CD14-positive monocyte (primary cell): Measurements from ENCODE around the gene SYNJ2. TPM values are rescaled to one million over a fixed set of nuclear protein-coding genes. Genes with fewer than 3 reads are reported as not detected.
A peak's percentile ranks its signal among the peaks of the same experiment; 100 is the strongest.

Experiments
- DNase-seq, 3 donors: peaks; one replicate each; pipeline ENCODE4 v3.0.0-alpha.2; 2011 to 2022
- H2AFZ ChIP-seq: 2 replicates; pipeline ENCODE4 v1.6.0; 2012; ENCODE audit warnings: mild to moderate bottlenecking, low read depth, low read length, inconsistent platforms; ENCODE audit not compliant: insufficient read depth, poor library complexity, severe bottlenecking
- H3K27ac ChIP-seq, 2 donors: 1 replicate in 1 of 2; 2 replicates in 1 of 2; pipeline ENCODE4 v1.5.1; 2012 to 2013; ENCODE audit warnings: low read length in 2 of 2, control low read depth in 1 of 2, inconsistent platforms in 1 of 2, low read depth in 1 of 2, mild to moderate bottlenecking in 1 of 2
- H3K27me3 ChIP-seq, 2 donors: one replicate each; pipeline versions ENCODE4 v1.6.0 to v1.6.1; 2011 to 2013; ENCODE audit warnings: low read length in 2 of 2; ENCODE audit not compliant: control insufficient read depth in 2 of 2, insufficient read depth in 2 of 2
- H3K36me3 ChIP-seq, 2 donors: replicated peaks in 1 of 2; 1 replicate in 1 of 2; 2 replicates in 1 of 2; pipeline versions ENCODE4 v1.5.1 to v1.6.1; 2012 to 2013; ENCODE audit warnings: low read length in 2 of 2, control low read depth in 1 of 2, inconsistent platforms in 1 of 2, mild to moderate bottlenecking in 1 of 2; ENCODE audit not compliant: insufficient read depth in 2 of 2, control insufficient read depth in 1 of 2
- H3K4me1 ChIP-seq, 2 donors: 1 replicate in 1 of 2; 2 replicates in 1 of 2; pipeline versions ENCODE4 v1.5.1 to v1.6.1; 2012 to 2013; ENCODE audit warnings: low read length in 2 of 2, control low read depth in 1 of 2, inconsistent platforms in 1 of 2, mild to moderate bottlenecking in 1 of 2, moderate library complexity in 1 of 2; ENCODE audit not compliant: insufficient read depth in 2 of 2, control insufficient read depth in 1 of 2
- H3K4me2 ChIP-seq: replicated peaks from 2 replicates; pipeline ENCODE3; 2012; ENCODE audit warnings: low read length, moderate library complexity, mild to moderate bottlenecking; ENCODE audit not compliant: poor library complexity, severe bottlenecking; ENCODE audit errors: extremely low read depth
- H3K4me3 ChIP-seq, 3 experiments: fragments of 200-600 bp in 1 of 3; sonication (generic) in 1 of 3; replicated peaks in 1 of 3; 1 replicate in 2 of 3; 2 replicates in 1 of 3; pipeline ENCODE4 v1.5.1; 2011 to 2013; ENCODE audit warnings: low read length in 3 of 3, mild to moderate bottlenecking in 3 of 3, control low read depth in 2 of 3, low read depth in 2 of 3, inconsistent platforms in 1 of 3, moderate library complexity in 1 of 3
- H3K79me2 ChIP-seq: 2 replicates; pipeline ENCODE4 v1.6.0; 2012; ENCODE audit warnings: mild to moderate bottlenecking, control low read depth, inconsistent platforms, low read length, moderate library complexity; ENCODE audit not compliant: insufficient read depth
- H3K9ac ChIP-seq: 2 replicates; pipeline ENCODE4 v1.6.0; 2017; ENCODE audit warnings: low read length, mild to moderate bottlenecking; ENCODE audit not compliant: insufficient read depth, poor library complexity, severe bottlenecking
- H3K9me3 ChIP-seq, 2 donors: replicated peaks in 1 of 2; 1 replicate in 1 of 2; 2 replicates in 1 of 2; pipeline versions ENCODE4 v1.5.1 to v1.6.1; 2012 to 2013; ENCODE audit warnings: low read length in 2 of 2, control low read depth in 1 of 2; ENCODE audit not compliant: control insufficient read depth in 1 of 2, insufficient read depth in 1 of 2
- H4K20me1 ChIP-seq: 2 replicates; pipeline ENCODE4 v1.6.0; 2012; ENCODE audit warnings: mild to moderate bottlenecking, low read length, control low read depth, moderate library complexity; ENCODE audit not compliant: insufficient read depth
- H3K27ac Mint-ChIP-seq, 7 donors: one replicate each; pipeline ENCODE4 v1.8.0; 2020; ENCODE audit warnings: mild to moderate bottlenecking in 7 of 7, mixed read lengths in 7 of 7, moderate library complexity in 6 of 7, inconsistent platforms in 2 of 7
- H3K27me3 Mint-ChIP-seq, 3 donors: one replicate each; pipeline ENCODE4 v1.8.0; 2021 to 2022; ENCODE audit warnings: low read depth in 3 of 3, mild to moderate bottlenecking in 3 of 3, mixed read lengths in 3 of 3, moderate library complexity in 3 of 3, inconsistent platforms in 1 of 3
- H3K36me3 Mint-ChIP-seq, 2 donors: one replicate each; pipeline ENCODE4 v1.8.0; 2020; ENCODE audit warnings: mixed read lengths in 2 of 2, inconsistent platforms in 1 of 2, mild to moderate bottlenecking in 1 of 2
- H3K4me1 Mint-ChIP-seq: one replicate; pipeline ENCODE4 v1.8.0; 2020; ENCODE audit warnings: mild to moderate bottlenecking, mixed read lengths
- H3K4me3 Mint-ChIP-seq, 2 donors: one replicate each; pipeline ENCODE4 v1.8.0; 2020; ENCODE audit warnings: mild to moderate bottlenecking in 2 of 2, mixed read lengths in 2 of 2, moderate library complexity in 1 of 2
- H3K9me3 Mint-ChIP-seq, 7 donors: one replicate each; pipeline ENCODE4 v1.8.0; 2020 to 2022; ENCODE audit warnings: mixed read lengths in 7 of 7, mild to moderate bottlenecking in 6 of 7, moderate library complexity in 6 of 7, inconsistent platforms in 2 of 7
- CTCF ChIP-seq: fragments of 200-600 bp; IDR thresholded peaks from one replicate; pipeline ENCODE4 v1.8.0; 2022; ENCODE audit warnings: antibody characterized with exemption, mild to moderate bottlenecking
- WGBS: methylation state at CpG from one replicate; pipeline ENCODE4 v1.1.5; 2013; ENCODE audit warnings: missing lambda C conversion rate; ENCODE audit not compliant: insufficient coverage; 5-methylcytosine and 5-hydroxymethylcytosine counted together
- intact Hi-C, 2 donors: fragments of 100-400 bp; cut with micrococcal nuclease; formaldehyde crosslinking; loops; one replicate each; pipeline versions ENCODE4 v1.15.0 to v1.15.1; 2023
- polyA plus RNA-seq, 3 donors: library from polyadenylated mRNA; depleted of rRNA in 1 of 3; unstranded in 2 of 3; stranded (reverse) in 1 of 3; fragments of 300-500 nt in 2 of 3; fragments of >200 nt in 1 of 3; fragmentation: Illumina TruSeq in 2 of 3; gene quantifications; 1 replicate in 2 of 3; 2 replicates in 1 of 3; pipeline ENCODE4 v1.2.3, GENCODE V29; 2012 to 2021

The SYNJ2 gene
- polyA plus RNA-seq, 3 donors = 0.82 to 2.0 (median 1.6) TPM

- intact Hi-C loops = loop anchor here in 1 of 2 donors (5.0 kb wide), 3 partner anchors 37 to 87 kb away; partner anchors contain the start of gene SYNJ2
Measured at GRCh38 chr6:158069800-158070195, 88.1 kb downstream of the SYNJ2 start.

GRCh38 chr6:158070513-158070912 is 88.8 kb downstream of the SYNJ2 start:
- Histone ChIP-seq H3K4me2 (no peak overlapping the region), H3K36me3 (no peaks in the 10 kb centered on the region), H3K27ac (no peak overlapping the region), H3K9me3 (no peaks in the 10 kb centered on the region), H3K9ac (no peak overlapping the region), H2AFZ (no peak overlapping the region), H4K20me1 (no peaks in the 10 kb centered on the region), H3K4me3 (no peak overlapping the region), H3K4me1 (peaks cover 18 to 19% of the 10 kb centered on the region in 2 donors), H3K79me2 (no peaks in the 10 kb centered on the region), H3K27me3 (no peaks in the 10 kb centered on the region)
- no peak for TF ChIP-seq CTCF
- WGBS = 100% methylated on average over 5 of the region's 10 CpGs
- no peak for DNase-seq
- Mint-ChIP-seq H3K9me3 (no peaks in the 10 kb centered on the region), H3K4me3 (no peak overlapping the region), H3K36me3 (peaks cover 0 to 11% of the 10 kb centered on the region in 2 donors), H3K27me3 (peaks cover 0 to 3% (median 0%) of the 10 kb centered on the region in 3 donors), H3K27ac (peak overlapping the region in 2 of 7 donors; percentile 2 to 57), H3K4me1 (peaks cover 20% of the 10 kb centered on the region)
- intact Hi-C loops = loop anchor here in 1 of 2 donors (5.0 kb wide), 3 partner anchors 38 to 88 kb away; partner anchors contain the start of gene SYNJ2

More at GRCh38 chr6:158069800-158070195, 88.1 kb downstream of the SYNJ2 start:
- Histone ChIP-seq H3K4me2 (no peak overlapping the region), H3K36me3 (no peaks in the 10 kb centered on the region), H3K4me3 (no peak overlapping the region), H3K4me1 (peaks cover 18 to 19% of the 10 kb centered on the region in 2 donors), H4K20me1 (no peaks in the 10 kb centered on the region), H3K27ac (no peak overlapping the region), H3K9ac (no peak overlapping the region), H3K79me2 (no peaks in the 10 kb centered on the region), H2AFZ (no peak overlapping the region), H3K9me3 (no peaks in the 10 kb centered on the region), H3K27me3 (no peaks in the 10 kb centered on the region)
- DNase-seq = no peak
- Mint-ChIP-seq H3K9me3 (no peaks in the 10 kb centered on the region), H3K4me3 (no peak overlapping the region), H3K27ac (no peak overlapping the region), H3K27me3 (peaks cover 0 to 3% (median 0%) of the 10 kb centered on the region in 3 donors), H3K36me3 (peaks cover 0 to 11% of the 10 kb centered on the region in 2 donors), H3K4me1 (peaks cover 20% of the 10 kb centered on the region)
- WGBS = 96% methylated on average over 6 of the region's 6 CpGs
- no peak for TF ChIP-seq CTCF
